ENCODE data around the gene KDM8. TPM values are rescaled to one million over a fixed set of nuclear protein-coding genes. Genes with fewer than 3 reads are reported as not detected.

KDM8 gene
- total RNA-seq, 1 experiment from 2014 or later = 5.3 TPM

DNA sequence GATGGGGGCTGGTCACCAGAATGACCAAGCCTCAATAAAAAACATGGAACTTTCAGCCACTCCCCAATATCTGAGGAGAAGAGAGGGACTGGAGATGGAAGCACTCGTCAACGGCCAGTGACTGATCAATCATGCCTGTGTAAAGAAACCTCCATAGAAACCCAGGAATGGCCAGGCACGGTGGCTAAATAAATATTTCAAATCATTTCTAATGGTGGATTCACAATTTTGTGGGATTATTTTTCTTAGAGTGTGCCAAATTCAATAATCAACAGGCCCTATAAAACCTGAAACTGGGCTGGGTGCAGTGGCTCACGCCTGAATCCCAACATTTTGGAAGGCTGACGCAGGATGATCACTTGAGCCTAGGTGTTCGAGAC lies 48.9 kb downstream of the KDM8 start:
- no TSS peak for BruUV-seq (replicated peaks)
- Histone ChIP-seq H3K4me3 (replicated peaks in 1 of 2; ENCODE audit: low read depth in 1 of 2, low read length in 2 of 2) (no peak overlapping the region), H4K20me1 (ENCODE audit: insufficient read depth) (no peaks in the 10 kb centered on the region), H3K9me3 (ENCODE audit: control insufficient read depth in 1 of 2, insufficient read depth in 1 of 2, low read depth in 1 of 2, low read length in 2 of 2) (no peaks in the 10 kb centered on the region), H3K27ac (ENCODE audit: low read depth, low read length) (no peak overlapping the region), H3K9me2 (ENCODE audit: insufficient read depth) (no peaks in the 10 kb centered on the region), H3K36me3 (ENCODE audit: control insufficient read depth in 1 of 2, insufficient read depth in 2 of 2, low read length in 2 of 2) (peaks cover 0 to 4% of the 10 kb centered on the region in 2 experiments; a peak in 1 of 4 replicates), H3K27me3 (ENCODE audit: insufficient read depth, low read length) (no peaks in the 10 kb centered on the region), H3K9ac (ENCODE audit: low read length) (no peak overlapping the region), H3K4me2 (ENCODE audit: low read length) (no peak overlapping the region), H2AFZ (ENCODE audit: low read depth, low read length, poor library complexity, severe bottlenecking) (no peak overlapping the region), H3K79me2 (ENCODE audit: insufficient read depth, low read length) (no peaks in the 10 kb centered on the region; the same call in 1 of the 2 replicates), H3K4me1 (ENCODE audit: control insufficient read depth in 1 of 2, insufficient read depth in 2 of 2, low read length in 2 of 2) (peaks cover 23 to 44% of the 10 kb centered on the region in 2 experiments)
- ChIA-PET POLR2A (no interaction called here), CTCF (interaction anchor here (2.8 kb wide), 1 partner anchor 17 kb away, joined by 10 read pairs; no protein-coding TSS in a partner anchor), RAD21 (ENCODE audit: low non-redundant PET in 1 of 2, low total read pairs in 2 of 2, uncharacterized antibody in 2 of 2, unreplicated experiment in 2 of 2) (no interaction called here)
- TF ChIP-seq, protein P1, sequence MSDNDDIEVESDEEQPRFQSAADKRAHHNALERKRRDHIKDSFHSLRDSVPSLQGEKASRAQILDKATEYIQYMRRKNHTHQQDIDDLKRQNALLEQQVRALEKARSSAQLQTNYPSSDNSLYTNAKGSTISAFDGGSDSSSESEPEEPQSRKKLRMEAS (IDR thresholded peaks at IDR 0.05) = no peak
- TF ChIP-seq TCF7L2 (IDR thresholded peaks at IDR 0.05; ENCODE audit: borderline replicate concordance, extremely low read depth, insufficient read depth, insufficient read length) (no peak), ELF1 (IDR thresholded peaks at IDR 0.05; ENCODE audit: borderline replicate concordance, low read depth) (no peak), SRF (IDR thresholded peaks at IDR 0.05; ENCODE audit: low read depth) (no peak), ZFX (IDR thresholded peaks at IDR 0.05) (no peak), POLR2A (IDR thresholded peaks at IDR 0.05; ENCODE audit: borderline replicate concordance, extremely low read depth, insufficient read depth, insufficient read length) (no peak), CBX3 (IDR thresholded peaks at IDR 0.05; ENCODE audit: low read depth) (no peak), RAD21 (IDR thresholded peaks at IDR 0.05; ENCODE audit: low read depth) (no peak), YY1 (IDR thresholded peaks at IDR 0.05; ENCODE audit: extremely low read depth, insufficient replicate concordance, low read depth, low read length) (no peak), SIN3A (IDR thresholded peaks at IDR 0.05; ENCODE audit: low read depth) (no peak), EZH2phosphoT487 (IDR thresholded peaks at IDR 0.05; ENCODE audit: borderline replicate concordance) (no peak), EGR1 (IDR thresholded peaks at IDR 0.05; ENCODE audit: low read depth) (no peak), CEBPB (IDR thresholded peaks at IDR 0.05; ENCODE audit: low read depth) (no peak), SP1 (IDR thresholded peaks at IDR 0.05; ENCODE audit: low read depth) (no peak), CTCF (IDR thresholded peaks at IDR 0.05 in 2 of 3, conservative IDR thresholded peaks at IDR 0.05 in 1 of 3; ENCODE audit: borderline replicate concordance in 1 of 3, insufficient read depth in 1 of 3, low read depth in 2 of 3, low read length in 2 of 3) (no peak), ZNF274 (IDR thresholded peaks at IDR 0.05; ENCODE audit: low read depth, low read length) (no peak), FOSL1 (IDR thresholded peaks at IDR 0.05; ENCODE audit: low read depth) (no peak)
- TF ChIP-seq, protein P2, sequence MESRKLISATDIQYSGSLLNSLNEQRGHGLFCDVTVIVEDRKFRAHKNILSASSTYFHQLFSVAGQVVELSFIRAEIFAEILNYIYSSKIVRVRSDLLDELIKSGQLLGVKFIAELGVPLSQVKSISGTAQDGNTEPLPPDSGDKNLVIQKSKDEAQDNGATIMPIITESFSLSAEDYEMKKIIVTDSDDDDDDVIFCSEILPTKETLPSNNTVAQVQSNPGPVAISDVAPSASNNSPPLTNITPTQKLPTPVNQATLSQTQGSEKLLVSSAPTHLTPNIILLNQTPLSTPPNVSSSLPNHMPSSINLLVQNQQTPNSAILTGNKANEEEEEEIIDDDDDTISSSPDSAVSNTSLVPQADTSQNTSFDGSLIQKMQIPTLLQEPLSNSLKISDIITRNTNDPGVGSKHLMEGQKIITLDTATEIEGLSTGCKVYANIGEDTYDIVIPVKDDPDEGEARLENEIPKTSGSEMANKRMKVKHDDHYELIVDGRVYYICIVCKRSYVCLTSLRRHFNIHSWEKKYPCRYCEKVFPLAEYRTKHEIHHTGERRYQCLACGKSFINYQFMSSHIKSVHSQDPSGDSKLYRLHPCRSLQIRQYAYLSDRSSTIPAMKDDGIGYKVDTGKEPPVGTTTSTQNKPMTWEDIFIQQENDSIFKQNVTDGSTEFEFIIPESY (IDR thresholded peaks at IDR 0.05; ENCODE audit: extremely low read depth, insufficient replicate concordance, low read length) = no peak
- TF ChIP-seq, protein P3, sequence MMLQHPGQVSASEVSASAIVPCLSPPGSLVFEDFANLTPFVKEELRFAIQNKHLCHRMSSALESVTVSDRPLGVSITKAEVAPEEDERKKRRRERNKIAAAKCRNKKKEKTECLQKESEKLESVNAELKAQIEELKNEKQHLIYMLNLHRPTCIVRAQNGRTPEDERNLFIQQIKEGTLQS (IDR thresholded peaks at IDR 0.05) = no peak
- no peak for ATAC-seq
- no peak for DNase-seq (ENCODE audit: low read depth, low spot score)
- intact Hi-C loops (cut with micrococcal nuclease) = no loop called here

Data from HCT116 (cell line).